WTC11 (cell line): ENCODE measurements around the gene KLHL5. TPM values are rescaled to one million over a fixed set of nuclear protein-coding genes. Genes with fewer than 3 reads are reported as not detected.
A peak's percentile ranks its signal among the peaks of the same experiment; 100 is the strongest.

Experiments used
- ATAC-seq: fragments of 200-7000 bp; cut with Tn5 transposase; 2 replicates; pipeline ENCODE4 v1.10.0; 2021; ENCODE audit warnings: mild to moderate bottlenecking, moderate library complexity
- CTCF ChIA-PET: fragments of 300-600 bp; sonication (Branson Sonifier 250); formaldehyde crosslinking; loops from one replicate; lab custom pipeline; 2021; ENCODE audit warnings: antibody characterized with exemption; lab: Charles Lee
- POLR2A ChIA-PET: fragments of 350-600 bp; sonication (Branson Sonifier 250); formaldehyde crosslinking; loops from one replicate; lab custom pipeline; 2021; ENCODE audit warnings: antibody characterized with exemption; lab: Charles Lee
- DNase-seq: peaks from one replicate; pipeline ENCODE4 v3.0.0; 2021; ENCODE audit warnings: low spot score
- H3K27ac Mint-ChIP-seq: 2 replicates; pipeline ENCODE4 v1.8.0; 2021; ENCODE audit warnings: mixed read lengths
- H3K27me3 Mint-ChIP-seq: 2 replicates; pipeline ENCODE4 v1.8.0; 2021; ENCODE audit warnings: low read depth, mild to moderate bottlenecking, moderate library complexity, mixed read lengths
- H3K36me3 Mint-ChIP-seq: 2 replicates; pipeline ENCODE4 v1.8.0; 2021; ENCODE audit warnings: mixed read lengths
- H3K4me1 Mint-ChIP-seq: 2 replicates; pipeline ENCODE4 v1.8.0; 2022; ENCODE audit warnings: mixed read lengths
- H3K4me3 Mint-ChIP-seq: 2 replicates; pipeline ENCODE4 v1.8.0; 2021; ENCODE audit warnings: mild to moderate bottlenecking, moderate library complexity, mixed read lengths
- H3K9me3 Mint-ChIP-seq: 2 replicates; pipeline ENCODE4 v1.8.0; 2021; ENCODE audit warnings: mixed read lengths
- CREM ChIP-seq: sonication (generic); formaldehyde crosslinking; IDR thresholded peaks from 2 replicates; pipeline ENCODE4 v1.8.1; 2022; ENCODE audit warnings: mild to moderate bottlenecking, missing genetic modification reagents, moderate library complexity
- ELF4 ChIP-seq: sonication (generic); formaldehyde crosslinking; IDR thresholded peaks from 2 replicates; pipeline ENCODE4 v1.8.1; 2022; ENCODE audit warnings: low read depth, mild to moderate bottlenecking, moderate library complexity, missing genetic modification reagents
- IRF1 ChIP-seq: sonication (generic); formaldehyde crosslinking; IDR thresholded peaks from 2 replicates; pipeline ENCODE4 v1.8.0; 2023; ENCODE audit warnings: missing genetic modification reagents
- MYBL2 ChIP-seq: sonication (generic); formaldehyde crosslinking; IDR thresholded peaks from 2 replicates; pipeline ENCODE4 v1.8.1; 2023; ENCODE audit warnings: mild to moderate bottlenecking, moderate library complexity, missing genetic modification reagents
- PRDM15 ChIP-seq: sonication (generic); formaldehyde crosslinking; IDR thresholded peaks from 2 replicates; pipeline ENCODE4 v1.8.0; 2022; ENCODE audit warnings: missing genetic modification reagents
- SP1 ChIP-seq: sonication (generic); formaldehyde crosslinking; conservative IDR thresholded peaks from 2 replicates; pipeline ENCODE4 v1.8.1; 2022; ENCODE audit warnings: missing genetic modification reagents
- USF1 ChIP-seq: sonication (generic); formaldehyde crosslinking; IDR thresholded peaks from 2 replicates; pipeline ENCODE4 v1.8.0; 2022; ENCODE audit warnings: mild to moderate bottlenecking, missing genetic modification reagents
- ZNF219 ChIP-seq: sonication (generic); formaldehyde crosslinking; IDR thresholded peaks from 2 replicates; pipeline ENCODE4 v1.8.0; 2023; ENCODE audit warnings: missing genetic modification reagents, mild to moderate bottlenecking, borderline replicate concordance
- ZNF423 ChIP-seq: fragments of 250-450 bp; sonication (Bioruptor Pico); IDR thresholded peaks from 2 replicates; pipeline ENCODE4 v2.1.2; 2022; ENCODE audit warnings: mild to moderate bottlenecking, moderate library complexity
- total RNA-seq: library from RNA; stranded (reverse); gene quantifications from 3 replicates; pipeline ENCODE4 v1.2.3, GENCODE V29; 2021
- TF ChIP-seq, protein P1 (sequence below): sonication (generic); formaldehyde crosslinking; IDR thresholded peaks from 2 replicates; pipeline ENCODE4 v1.8.0; 2023; ENCODE audit warnings: mild to moderate bottlenecking, missing genetic modification reagents
- TF ChIP-seq, protein P2 (sequence below): fragments of 250-450 bp; sonication (Bioruptor Pico); conservative IDR thresholded peaks from 2 replicates; pipeline ENCODE4 v1.9.0; 2021; ENCODE audit warnings: mild to moderate bottlenecking

The KLHL5 gene
- total RNA-seq, 1 experiment from 2014 or later = 21.1 TPM

- H3K4me1 Mint-ChIP-seq = peaks cover 23% of the 10 kb centered on the region
- no peaks in the 10 kb centered on the region for H3K9me3 Mint-ChIP-seq
- CTCF ChIA-PET = interaction anchor here (0.7 to 1.6 kb wide), 7 partner anchors 8 to 286 kb away, joined by 3 to 6 read pairs (median 3); partner anchors contain the start of gene WDR19
- peak overlapping the region; percentile 91 for H3K27ac Mint-ChIP-seq
- POLR2A ChIA-PET = interaction anchor here (1.7 kb wide), 1 partner anchor 16 kb away, joined by 4 read pairs; no protein-coding TSS in a partner anchor
- DNase-seq (peak; percentile 93), ATAC-seq (peak; percentile 93)
- no peaks in the 10 kb centered on the region for H3K36me3 Mint-ChIP-seq
- H3K4me3 Mint-ChIP-seq = peak overlapping the region; percentile 77
- TF ChIP-seq MYBL2 (CRISPR knock-in tag) (no peak), IRF1 (no peak), PRDM15 (CRISPR knock-in tag) (peak; percentile 79), USF1 (CRISPR knock-in tag) (no peak), SP1 (peak; percentile 58), ELF4 (no peak), ZNF423 (peak; percentile 75)
- TF ChIP-seq, protein P1, sequence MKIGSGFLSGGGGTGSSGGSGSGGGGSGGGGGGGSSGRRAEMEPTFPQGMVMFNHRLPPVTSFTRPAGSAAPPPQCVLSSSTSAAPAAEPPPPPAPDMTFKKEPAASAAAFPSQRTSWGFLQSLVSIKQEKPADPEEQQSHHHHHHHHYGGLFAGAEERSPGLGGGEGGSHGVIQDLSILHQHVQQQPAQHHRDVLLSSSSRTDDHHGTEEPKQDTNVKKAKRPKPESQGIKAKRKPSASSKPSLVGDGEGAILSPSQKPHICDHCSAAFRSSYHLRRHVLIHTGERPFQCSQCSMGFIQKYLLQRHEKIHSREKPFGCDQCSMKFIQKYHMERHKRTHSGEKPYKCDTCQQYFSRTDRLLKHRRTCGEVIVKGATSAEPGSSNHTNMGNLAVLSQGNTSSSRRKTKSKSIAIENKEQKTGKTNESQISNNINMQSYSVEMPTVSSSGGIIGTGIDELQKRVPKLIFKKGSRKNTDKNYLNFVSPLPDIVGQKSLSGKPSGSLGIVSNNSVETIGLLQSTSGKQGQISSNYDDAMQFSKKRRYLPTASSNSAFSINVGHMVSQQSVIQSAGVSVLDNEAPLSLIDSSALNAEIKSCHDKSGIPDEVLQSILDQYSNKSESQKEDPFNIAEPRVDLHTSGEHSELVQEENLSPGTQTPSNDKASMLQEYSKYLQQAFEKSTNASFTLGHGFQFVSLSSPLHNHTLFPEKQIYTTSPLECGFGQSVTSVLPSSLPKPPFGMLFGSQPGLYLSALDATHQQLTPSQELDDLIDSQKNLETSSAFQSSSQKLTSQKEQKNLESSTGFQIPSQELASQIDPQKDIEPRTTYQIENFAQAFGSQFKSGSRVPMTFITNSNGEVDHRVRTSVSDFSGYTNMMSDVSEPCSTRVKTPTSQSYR = 0 out of 2 replicates have a peak, but pooled peaks have one; percentile 22
- TF ChIP-seq, protein P2, sequence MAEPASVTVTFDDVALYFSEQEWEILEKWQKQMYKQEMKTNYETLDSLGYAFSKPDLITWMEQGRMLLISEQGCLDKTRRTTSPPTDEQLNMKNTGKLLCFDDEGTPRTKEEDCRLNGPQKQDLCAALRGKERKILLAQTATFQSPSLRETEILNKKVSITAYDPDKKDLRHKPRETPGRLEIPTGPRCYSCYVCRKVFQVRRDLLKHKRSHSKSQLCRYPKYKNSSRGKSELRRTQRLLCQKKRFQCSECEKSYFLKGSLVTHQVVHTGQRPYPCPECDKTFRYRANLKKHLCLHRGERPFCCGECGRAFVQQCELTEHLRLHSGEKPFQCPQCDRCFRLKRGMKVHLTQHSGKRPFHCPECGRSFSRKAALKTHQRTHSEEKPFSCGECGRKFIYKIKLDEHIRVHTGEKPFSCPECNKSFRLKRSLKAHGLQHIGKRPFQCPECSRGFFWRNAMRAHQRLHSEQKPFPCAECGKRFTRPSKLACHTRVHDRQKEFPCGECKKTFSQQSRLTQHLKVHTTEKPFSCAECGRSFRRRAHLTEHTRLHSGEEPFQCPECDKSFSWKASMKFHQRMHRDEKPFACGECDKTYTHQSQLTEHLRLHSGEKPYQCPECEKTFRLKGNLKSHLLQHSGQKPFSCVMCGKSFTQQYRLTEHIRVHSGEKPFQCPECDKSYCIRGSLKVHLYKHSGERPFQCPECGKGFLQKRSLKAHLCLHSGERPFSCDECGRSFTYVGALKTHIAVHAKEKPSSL (CRISPR knock-in tag) = no peak
- no peaks in the 10 kb centered on the region for H3K27me3 Mint-ChIP-seq
These were observed 17.6 kb upstream of the KLHL5 start for GRCh38 chr4:39044364-39044955.

- Mint-ChIP-seq H3K4me1 (peaks cover 23% of the 10 kb centered on the region), H3K27ac (peak overlapping the region; percentile 77; the same call in 1 of the 2 replicates), H3K4me3 (peak overlapping the region; percentile 88), H3K9me3 (no peaks in the 10 kb centered on the region), H3K36me3 (no peaks in the 10 kb centered on the region), H3K27me3 (no peaks in the 10 kb centered on the region)
- DNase-seq = peak; percentile 46
- TF ChIP-seq CREM (peak; percentile 56; the same call in 1 of the 2 replicates), ZNF219 (CRISPR knock-in tag) (no peak), PRDM15 (CRISPR knock-in tag) (peak; percentile 67)
- POLR2A ChIA-PET = interaction anchor here (0.6 to 1.7 kb wide), 2 partner anchors 14 to 15 kb away, joined by 3 to 4 read pairs; no protein-coding TSS in a partner anchor
- peak; percentile 47 for ATAC-seq
- CTCF ChIA-PET = interaction anchor here (0.8 kb wide), 1 partner anchor 15 kb away, joined by 3 read pairs; no protein-coding TSS in a partner anchor
These were observed 16.8 kb upstream of the KLHL5 start for GRCh38 chr4:39044956-39045826.
